Liver (tissue), 9 donors: Measurements from ENCODE around the gene GPR42. TPM values are rescaled to one million over a fixed set of nuclear protein-coding genes. Genes with fewer than 3 reads are reported as not detected.

Experiments used
- DNase-seq: peaks from one replicate; pipeline ENCODE4 v3.0.0-alpha.2; 2017; ENCODE audit warnings: low spot score
- H3K27ac ChIP-seq, 2 donors: one replicate each; pipeline ENCODE4 v1.7.0; 2013; ENCODE audit warnings: inconsistent platforms in 2 of 2, low read length in 2 of 2, control low read depth in 1 of 2, low read depth in 1 of 2, mild to moderate bottlenecking in 1 of 2
- H3K27me3 ChIP-seq, 4 donors: one replicate each; pipeline versions ENCODE4 v1.6.1 to v1.7.0; 2013; ENCODE audit warnings: low read length in 3 of 4, inconsistent platforms in 1 of 4, mild to moderate bottlenecking in 1 of 4, moderate library complexity in 1 of 4; ENCODE audit not compliant: control insufficient read depth in 4 of 4, insufficient read depth in 4 of 4
- H3K36me3 ChIP-seq, 4 donors: one replicate each; pipeline versions ENCODE4 v1.6.1 to v1.7.0; 2013; ENCODE audit warnings: low read length in 3 of 4, mild to moderate bottlenecking in 3 of 4, low read depth in 1 of 4, moderate library complexity in 1 of 4; ENCODE audit not compliant: control insufficient read depth in 4 of 4, insufficient read depth in 3 of 4
- H3K4me1 ChIP-seq, 4 donors: one replicate each; pipeline versions ENCODE4 v1.6.1 to v1.7.0; 2013; ENCODE audit warnings: low read length in 3 of 4, mild to moderate bottlenecking in 3 of 4, moderate library complexity in 1 of 4; ENCODE audit not compliant: control insufficient read depth in 4 of 4, insufficient read depth in 4 of 4
- H3K4me3 ChIP-seq, 3 donors: one replicate each; pipeline versions ENCODE4 v1.6.1 to v1.7.0; 2013; ENCODE audit warnings: low read length in 3 of 3, control low read depth in 1 of 3, low read depth in 1 of 3, mild to moderate bottlenecking in 1 of 3
- H3K9ac ChIP-seq, 2 donors: one replicate each; pipeline ENCODE4 v1.7.0; 2013; ENCODE audit warnings: low read length in 2 of 2, mild to moderate bottlenecking in 2 of 2, moderate library complexity in 2 of 2, control low read depth in 1 of 2, low read depth in 1 of 2
- H3K9me3 ChIP-seq, 4 donors: one replicate each; pipeline versions ENCODE4 v1.6.1 to v1.7.0; 2013; ENCODE audit warnings: low read length in 3 of 4; ENCODE audit not compliant: control insufficient read depth in 4 of 4
- EGR1 ChIP-seq, 2 donors: IDR thresholded peaks; 2 replicates each; pipeline ENCODE4 v1.6.1; 2016 to 2018; ENCODE audit warnings: antibody characterized with exemption in 2 of 2, low read depth in 2 of 2
- FOXA1 ChIP-seq: IDR thresholded peaks from 2 replicates; pipeline ENCODE4 v1.6.1; 2016; ENCODE audit warnings: antibody characterized with exemption
- FOXA2 ChIP-seq: IDR thresholded peaks from 2 replicates; pipeline ENCODE4 v1.6.1; 2016; ENCODE audit warnings: antibody characterized with exemption
- GABPA ChIP-seq, 2 donors: IDR thresholded peaks in 1 of 2; conservative IDR thresholded peaks in 1 of 2; 2 replicates each; pipeline ENCODE4 v1.6.1; 2016; ENCODE audit warnings: antibody characterized with exemption in 2 of 2, mild to moderate bottlenecking in 1 of 2, moderate library complexity in 1 of 2
- HNF4A ChIP-seq, 2 donors: conservative IDR thresholded peaks; 2 replicates each; pipeline ENCODE4 v1.6.1; 2016; ENCODE audit warnings: antibody characterized with exemption in 2 of 2, mild to moderate bottlenecking in 2 of 2
- HNF4G ChIP-seq: IDR thresholded peaks from 2 replicates; pipeline ENCODE4 v1.6.1; 2016; ENCODE audit warnings: antibody characterized with exemption
- JUND ChIP-seq, 2 donors: IDR thresholded peaks; 2 replicates each; pipeline ENCODE4 v1.6.1; 2016; ENCODE audit warnings: antibody characterized with exemption in 2 of 2
- NR2F2 ChIP-seq: IDR thresholded peaks from 2 replicates; pipeline ENCODE4 v1.6.1; 2016; ENCODE audit warnings: antibody characterized with exemption
- RAD21 ChIP-seq, 2 donors: IDR thresholded peaks; 2 replicates each; pipeline ENCODE4 v1.6.1; 2016; ENCODE audit warnings: antibody characterized with exemption in 2 of 2, mild to moderate bottlenecking in 2 of 2
- RXRA ChIP-seq, 2 donors: IDR thresholded peaks; 2 replicates each; pipeline ENCODE4 v1.6.1; 2017 to 2018; ENCODE audit warnings: antibody characterized with exemption in 2 of 2, mild to moderate bottlenecking in 1 of 2
- SP1 ChIP-seq: IDR thresholded peaks from 2 replicates; pipeline ENCODE4 v1.6.1; 2018; ENCODE audit warnings: antibody characterized with exemption, mild to moderate bottlenecking
- TAF1 ChIP-seq: conservative IDR thresholded peaks from 2 replicates; pipeline ENCODE4 v1.6.1; 2016; ENCODE audit warnings: antibody characterized with exemption, mild to moderate bottlenecking
- YY1 ChIP-seq: IDR thresholded peaks from 2 replicates; pipeline ENCODE4 v1.6.1; 2016; ENCODE audit warnings: antibody characterized with exemption, mild to moderate bottlenecking
- WGBS: extraction: QIAGEN DNeasy Blood & Tissue Kit; methylation state at CpG from one replicate; pipeline ENCODE4 v1.1.7; 2013; 5-methylcytosine and 5-hydroxymethylcytosine counted together
- polyA plus RNA-seq, 2 donors: library from polyadenylated mRNA; stranded (reverse) in 1 of 2; unstranded in 1 of 2; fragments of 200-250 nt in 1 of 2; fragments of >200 nt in 1 of 2; fragmentation: Nextera tagmentation in 1 of 2; extraction: Ambion mirVana in 1 of 2; gene quantifications; one replicate each; pipeline versions ENCODE4 v1.2.1 to v1.2.3, GENCODE V29; 2013 to 2015
- total RNA-seq, 2 donors: library from RNA; depleted of rRNA; stranded (reverse); fragments of >200 nt; gene quantifications; one replicate each; pipeline ENCODE4 v1.2.3, GENCODE V29; 2014
- TF ChIP-seq, protein P1 (sequence below): IDR thresholded peaks from 2 replicates; pipeline ENCODE4 v1.6.1; 2016; ENCODE audit warnings: antibody characterized with exemption
- TF ChIP-seq, protein P2 (sequence below): IDR thresholded peaks from 2 replicates; pipeline ENCODE4 v1.6.1; 2016; ENCODE audit warnings: antibody characterized with exemption
- TF ChIP-seq, protein P3 (sequence below): IDR thresholded peaks from 2 replicates; pipeline ENCODE4 v1.6.1; 2016; ENCODE audit warnings: antibody characterized with exemption
- TF ChIP-seq, protein P4 (sequence below): fragments of 150-350 bp; IDR thresholded peaks from 2 replicates; pipeline ENCODE4 v1.5.1; 2017; ENCODE audit warnings: improper control_type of control experiment, low read depth, low read length; ENCODE audit not compliant: missing input control
- TF ChIP-seq, protein P5 (sequence below): IDR thresholded peaks from 2 replicates; pipeline ENCODE4 v1.6.1; 2016; ENCODE audit warnings: antibody characterized with exemption, mild to moderate bottlenecking
- donor health status: healthy.
- donor health status: healthy.
- donor health status: healthy.
- donor health status: healthy.
- donor health status: healthy.

Gene GPR42
- total and polyA plus RNA-seq, 4 donors = not detected

DNA sequence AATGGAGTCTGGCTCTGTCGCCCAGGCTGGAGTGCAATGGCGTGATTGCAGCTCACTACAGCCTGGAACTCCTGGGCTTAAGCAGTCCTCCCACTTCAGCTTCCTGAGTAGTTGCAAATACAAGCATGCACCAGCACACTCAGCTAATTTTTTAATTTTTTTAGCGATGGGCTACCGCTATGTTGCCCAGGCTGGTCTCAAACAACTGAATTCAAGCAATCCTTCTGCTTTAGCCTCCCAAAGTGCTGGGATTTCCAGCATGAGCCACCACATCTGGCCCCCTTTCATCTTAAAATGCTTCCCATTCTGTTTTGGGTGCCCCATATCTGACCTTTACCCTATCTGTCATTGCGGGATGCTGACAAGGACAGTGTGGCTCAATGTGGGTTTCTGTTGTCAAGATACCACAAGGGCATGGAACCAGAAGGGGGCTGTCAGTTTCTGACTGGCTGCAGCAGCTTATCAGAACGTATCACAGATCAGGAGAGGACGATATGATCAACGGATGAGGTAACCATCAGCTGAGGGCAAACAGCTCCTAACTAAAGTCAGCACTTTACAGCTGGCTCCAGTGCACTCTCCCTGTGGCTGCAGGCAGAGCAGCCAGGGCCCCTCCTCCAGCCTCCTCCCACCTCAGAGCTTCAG, 32.4 kb downstream of the GPR42 start:
- 86% methylated on average over 8 of the region's 8 CpGs for WGBS
- H3K27me3 ChIP-seq = peaks cover 0 to 2% (median 0%) of the 10 kb centered on the region in 4 donors
- no peaks in the 10 kb centered on the region for H3K9me3 ChIP-seq
- no peak overlapping the region for H3K9ac ChIP-seq
- DNase-seq = no peak
- no peak overlapping the region for H3K27ac ChIP-seq
- no peaks in the 10 kb centered on the region for H3K4me1 ChIP-seq
- TF ChIP-seq, protein P1, sequence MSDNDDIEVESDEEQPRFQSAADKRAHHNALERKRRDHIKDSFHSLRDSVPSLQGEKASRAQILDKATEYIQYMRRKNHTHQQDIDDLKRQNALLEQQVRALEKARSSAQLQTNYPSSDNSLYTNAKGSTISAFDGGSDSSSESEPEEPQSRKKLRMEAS = no peak
- TF ChIP-seq, protein P2, sequence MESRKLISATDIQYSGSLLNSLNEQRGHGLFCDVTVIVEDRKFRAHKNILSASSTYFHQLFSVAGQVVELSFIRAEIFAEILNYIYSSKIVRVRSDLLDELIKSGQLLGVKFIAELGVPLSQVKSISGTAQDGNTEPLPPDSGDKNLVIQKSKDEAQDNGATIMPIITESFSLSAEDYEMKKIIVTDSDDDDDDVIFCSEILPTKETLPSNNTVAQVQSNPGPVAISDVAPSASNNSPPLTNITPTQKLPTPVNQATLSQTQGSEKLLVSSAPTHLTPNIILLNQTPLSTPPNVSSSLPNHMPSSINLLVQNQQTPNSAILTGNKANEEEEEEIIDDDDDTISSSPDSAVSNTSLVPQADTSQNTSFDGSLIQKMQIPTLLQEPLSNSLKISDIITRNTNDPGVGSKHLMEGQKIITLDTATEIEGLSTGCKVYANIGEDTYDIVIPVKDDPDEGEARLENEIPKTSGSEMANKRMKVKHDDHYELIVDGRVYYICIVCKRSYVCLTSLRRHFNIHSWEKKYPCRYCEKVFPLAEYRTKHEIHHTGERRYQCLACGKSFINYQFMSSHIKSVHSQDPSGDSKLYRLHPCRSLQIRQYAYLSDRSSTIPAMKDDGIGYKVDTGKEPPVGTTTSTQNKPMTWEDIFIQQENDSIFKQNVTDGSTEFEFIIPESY = no peak
- TF ChIP-seq FOXA2 = no peak
- TF ChIP-seq HNF4G = no peak
- TF ChIP-seq SP1 = no peak
- TF ChIP-seq, protein P3, sequence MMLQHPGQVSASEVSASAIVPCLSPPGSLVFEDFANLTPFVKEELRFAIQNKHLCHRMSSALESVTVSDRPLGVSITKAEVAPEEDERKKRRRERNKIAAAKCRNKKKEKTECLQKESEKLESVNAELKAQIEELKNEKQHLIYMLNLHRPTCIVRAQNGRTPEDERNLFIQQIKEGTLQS = no peak
- TF ChIP-seq GABPA (IDR thresholded peaks at IDR 0.05 in 1 of 2, conservative IDR thresholded peaks at IDR 0.05 in 1 of 2) = no peak
- no peak for TF ChIP-seq RXRA (IDR thresholded peaks at IDR 0.05)
- TF ChIP-seq NR2F2 = no peak
- no peak for TF ChIP-seq HNF4A (conservative IDR thresholded peaks at IDR 0.05)
- TF ChIP-seq RAD21 (IDR thresholded peaks at IDR 0.05) = no peak
- TF ChIP-seq, protein P4, sequence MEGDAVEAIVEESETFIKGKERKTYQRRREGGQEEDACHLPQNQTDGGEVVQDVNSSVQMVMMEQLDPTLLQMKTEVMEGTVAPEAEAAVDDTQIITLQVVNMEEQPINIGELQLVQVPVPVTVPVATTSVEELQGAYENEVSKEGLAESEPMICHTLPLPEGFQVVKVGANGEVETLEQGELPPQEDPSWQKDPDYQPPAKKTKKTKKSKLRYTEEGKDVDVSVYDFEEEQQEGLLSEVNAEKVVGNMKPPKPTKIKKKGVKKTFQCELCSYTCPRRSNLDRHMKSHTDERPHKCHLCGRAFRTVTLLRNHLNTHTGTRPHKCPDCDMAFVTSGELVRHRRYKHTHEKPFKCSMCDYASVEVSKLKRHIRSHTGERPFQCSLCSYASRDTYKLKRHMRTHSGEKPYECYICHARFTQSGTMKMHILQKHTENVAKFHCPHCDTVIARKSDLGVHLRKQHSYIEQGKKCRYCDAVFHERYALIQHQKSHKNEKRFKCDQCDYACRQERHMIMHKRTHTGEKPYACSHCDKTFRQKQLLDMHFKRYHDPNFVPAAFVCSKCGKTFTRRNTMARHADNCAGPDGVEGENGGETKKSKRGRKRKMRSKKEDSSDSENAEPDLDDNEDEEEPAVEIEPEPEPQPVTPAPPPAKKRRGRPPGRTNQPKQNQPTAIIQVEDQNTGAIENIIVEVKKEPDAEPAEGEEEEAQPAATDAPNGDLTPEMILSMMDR = no peak
- TF ChIP-seq TAF1 = no peak
- no peak for TF ChIP-seq EGR1 (IDR thresholded peaks at IDR 0.05; ENCODE audit: low read depth in 2 of 2)
- TF ChIP-seq FOXA1 = no peak
- TF ChIP-seq, protein P5, sequence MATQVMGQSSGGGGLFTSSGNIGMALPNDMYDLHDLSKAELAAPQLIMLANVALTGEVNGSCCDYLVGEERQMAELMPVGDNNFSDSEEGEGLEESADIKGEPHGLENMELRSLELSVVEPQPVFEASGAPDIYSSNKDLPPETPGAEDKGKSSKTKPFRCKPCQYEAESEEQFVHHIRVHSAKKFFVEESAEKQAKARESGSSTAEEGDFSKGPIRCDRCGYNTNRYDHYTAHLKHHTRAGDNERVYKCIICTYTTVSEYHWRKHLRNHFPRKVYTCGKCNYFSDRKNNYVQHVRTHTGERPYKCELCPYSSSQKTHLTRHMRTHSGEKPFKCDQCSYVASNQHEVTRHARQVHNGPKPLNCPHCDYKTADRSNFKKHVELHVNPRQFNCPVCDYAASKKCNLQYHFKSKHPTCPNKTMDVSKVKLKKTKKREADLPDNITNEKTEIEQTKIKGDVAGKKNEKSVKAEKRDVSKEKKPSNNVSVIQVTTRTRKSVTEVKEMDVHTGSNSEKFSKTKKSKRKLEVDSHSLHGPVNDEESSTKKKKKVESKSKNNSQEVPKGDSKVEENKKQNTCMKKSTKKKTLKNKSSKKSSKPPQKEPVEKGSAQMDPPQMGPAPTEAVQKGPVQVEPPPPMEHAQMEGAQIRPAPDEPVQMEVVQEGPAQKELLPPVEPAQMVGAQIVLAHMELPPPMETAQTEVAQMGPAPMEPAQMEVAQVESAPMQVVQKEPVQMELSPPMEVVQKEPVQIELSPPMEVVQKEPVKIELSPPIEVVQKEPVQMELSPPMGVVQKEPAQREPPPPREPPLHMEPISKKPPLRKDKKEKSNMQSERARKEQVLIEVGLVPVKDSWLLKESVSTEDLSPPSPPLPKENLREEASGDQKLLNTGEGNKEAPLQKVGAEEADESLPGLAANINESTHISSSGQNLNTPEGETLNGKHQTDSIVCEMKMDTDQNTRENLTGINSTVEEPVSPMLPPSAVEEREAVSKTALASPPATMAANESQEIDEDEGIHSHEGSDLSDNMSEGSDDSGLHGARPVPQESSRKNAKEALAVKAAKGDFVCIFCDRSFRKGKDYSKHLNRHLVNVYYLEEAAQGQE = no peak
- TF ChIP-seq YY1 = no peak
- no peak for TF ChIP-seq JUND (IDR thresholded peaks at IDR 0.05)
- no peaks in the 10 kb centered on the region for H3K36me3 ChIP-seq
- no peak overlapping the region for H3K4me3 ChIP-seq
